ENCODE measurements around the gene UCN3.

Gene UCN3, protein sequence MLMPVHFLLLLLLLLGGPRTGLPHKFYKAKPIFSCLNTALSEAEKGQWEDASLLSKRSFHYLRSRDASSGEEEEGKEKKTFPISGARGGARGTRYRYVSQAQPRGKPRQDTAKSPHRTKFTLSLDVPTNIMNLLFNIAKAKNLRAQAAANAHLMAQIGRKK

DNA sequence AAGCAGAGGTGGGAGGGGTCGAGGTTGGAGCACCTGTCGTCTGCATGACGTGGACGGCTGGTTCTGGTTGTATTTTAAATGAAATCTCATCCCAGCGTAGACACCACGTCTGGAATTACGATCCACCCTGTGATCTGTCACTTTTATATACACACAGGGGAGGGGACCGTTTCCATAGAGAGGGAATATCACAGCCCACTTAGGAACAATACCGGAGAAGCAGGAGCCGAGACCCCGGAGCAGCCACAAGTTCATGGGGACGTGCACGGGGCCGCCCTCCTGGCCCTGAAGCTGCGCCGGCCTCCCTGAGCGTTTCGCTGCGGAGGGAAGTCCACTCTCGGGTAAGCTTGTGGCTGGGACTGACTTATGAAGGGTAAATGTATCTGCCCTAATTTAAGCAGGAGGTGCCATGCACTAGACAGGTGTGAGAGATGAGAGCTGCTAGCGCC is at the start of gene UCN3:
Gene UCN3, plus strand, starts transcription at position 77 of the 449 bp plus-strand sequence. CDS start 8,755 bp downstream, outside the sequence.
- H3K4me3 ChIP-seq (ENCODE audit: low read depth, low read length), result no peak within 1 kb of the TSS
- H3K79me2 ChIP-seq, result no peaks in the 10 kb centered on the region

DNA sequence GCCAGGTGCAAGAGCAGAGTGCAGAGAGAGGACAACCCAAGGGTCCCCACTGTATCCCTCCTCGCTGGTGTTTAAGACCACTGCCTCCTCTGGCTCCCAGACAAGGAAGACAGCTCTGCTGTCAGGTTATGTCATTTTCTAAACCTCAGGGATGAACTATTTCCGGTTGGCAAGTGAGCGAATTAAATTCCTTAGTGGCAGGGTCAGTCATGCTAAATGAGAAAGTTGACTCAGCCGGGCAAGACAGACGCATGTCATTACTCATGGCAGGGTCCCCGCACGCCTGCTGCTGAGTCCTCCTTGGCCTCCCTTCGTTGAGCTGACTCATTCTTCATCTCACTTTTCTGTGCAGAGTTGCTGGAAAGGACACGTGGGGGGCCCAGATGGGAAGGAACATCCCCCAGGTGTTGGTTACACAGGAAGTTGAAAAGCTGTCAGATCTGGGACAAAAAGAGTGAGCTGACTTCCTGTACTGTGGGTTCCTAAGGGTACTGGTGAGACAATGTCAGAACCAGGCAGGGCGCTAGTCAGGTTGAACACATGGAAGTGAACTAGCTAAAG is 47.1 kb upstream of the UCN3 start:
- no peaks in the 10 kb centered on the region for H3K36me3 ChIP-seq (ENCODE audit: control insufficient read depth, insufficient read depth, low read length)
- no peak overlapping the region for H2AFZ ChIP-seq
- no peak overlapping the region for H3K9ac ChIP-seq
- H3K79me2 ChIP-seq, result no peaks in the 10 kb centered on the region
- no peaks in the 10 kb centered on the region for H3K4me1 ChIP-seq
- H3K9me3 ChIP-seq (ENCODE audit: control insufficient read depth, low read length), result no peaks in the 10 kb centered on the region
- no peaks in the 10 kb centered on the region for H3K27me3 ChIP-seq (ENCODE audit: control insufficient read depth, insufficient read depth, low read length)
- no peak overlapping the region for H3K27ac ChIP-seq
- H3K4me3 ChIP-seq (ENCODE audit: low read depth, low read length), result no peak overlapping the region
- TF ChIP-seq, protein P1, sequence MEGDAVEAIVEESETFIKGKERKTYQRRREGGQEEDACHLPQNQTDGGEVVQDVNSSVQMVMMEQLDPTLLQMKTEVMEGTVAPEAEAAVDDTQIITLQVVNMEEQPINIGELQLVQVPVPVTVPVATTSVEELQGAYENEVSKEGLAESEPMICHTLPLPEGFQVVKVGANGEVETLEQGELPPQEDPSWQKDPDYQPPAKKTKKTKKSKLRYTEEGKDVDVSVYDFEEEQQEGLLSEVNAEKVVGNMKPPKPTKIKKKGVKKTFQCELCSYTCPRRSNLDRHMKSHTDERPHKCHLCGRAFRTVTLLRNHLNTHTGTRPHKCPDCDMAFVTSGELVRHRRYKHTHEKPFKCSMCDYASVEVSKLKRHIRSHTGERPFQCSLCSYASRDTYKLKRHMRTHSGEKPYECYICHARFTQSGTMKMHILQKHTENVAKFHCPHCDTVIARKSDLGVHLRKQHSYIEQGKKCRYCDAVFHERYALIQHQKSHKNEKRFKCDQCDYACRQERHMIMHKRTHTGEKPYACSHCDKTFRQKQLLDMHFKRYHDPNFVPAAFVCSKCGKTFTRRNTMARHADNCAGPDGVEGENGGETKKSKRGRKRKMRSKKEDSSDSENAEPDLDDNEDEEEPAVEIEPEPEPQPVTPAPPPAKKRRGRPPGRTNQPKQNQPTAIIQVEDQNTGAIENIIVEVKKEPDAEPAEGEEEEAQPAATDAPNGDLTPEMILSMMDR (IDR thresholded peaks at IDR 0.05), result no peak
- no peak overlapping the region for H3K4me2 ChIP-seq (ENCODE audit: low read length)

More for the DNA sequence above, at the start of gene UCN3:
- no peaks in the 10 kb centered on the region for H3K9me3 ChIP-seq (ENCODE audit: control insufficient read depth, low read length)
- no peaks in the 10 kb centered on the region for H3K27me3 ChIP-seq (ENCODE audit: control insufficient read depth, insufficient read depth, low read length)
- no peak within 1 kb of the TSS for H2AFZ ChIP-seq
- TF ChIP-seq, protein P1 (IDR thresholded peaks at IDR 0.05), result no peak
- no peak within 1 kb of the TSS for H3K27ac ChIP-seq
- H3K36me3 ChIP-seq (ENCODE audit: control insufficient read depth, insufficient read depth, low read length), result no peaks in the 10 kb centered on the region
- no peaks in the 10 kb centered on the region for H3K4me1 ChIP-seq
- H3K4me2 ChIP-seq (ENCODE audit: low read length), result peak within 1 kb of the TSS; percentile 33
- no peak within 1 kb of the TSS for H3K9ac ChIP-seq

DNA sequence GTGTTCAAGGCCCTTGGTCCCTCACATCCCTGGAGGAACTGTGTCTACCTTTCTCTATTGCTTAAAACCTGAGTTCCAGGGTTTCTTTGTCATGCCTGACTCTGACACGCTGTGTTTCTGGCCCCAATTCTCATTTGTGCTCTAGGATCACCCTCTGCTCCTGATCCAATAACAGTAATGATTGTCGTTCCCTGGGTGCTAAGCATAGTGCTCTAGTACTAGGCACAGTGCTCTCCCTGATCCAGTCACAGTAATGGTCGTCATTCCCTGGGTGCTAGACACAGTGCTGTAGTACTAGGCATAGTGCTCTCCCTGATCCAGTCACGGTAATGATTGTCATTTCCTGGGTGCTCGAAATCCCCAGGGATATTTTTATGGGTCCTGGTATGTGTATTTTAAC is 46.6 kb upstream of the UCN3 start:
- TF ChIP-seq, protein P1 (IDR thresholded peaks at IDR 0.05), result no peak
- no peaks in the 10 kb centered on the region for H3K27me3 ChIP-seq (ENCODE audit: control insufficient read depth, insufficient read depth, low read length)
- H3K9me3 ChIP-seq (ENCODE audit: control insufficient read depth, low read length), result no peaks in the 10 kb centered on the region
- no peak overlapping the region for H3K9ac ChIP-seq
- no peaks in the 10 kb centered on the region for H3K4me1 ChIP-seq
- H3K79me2 ChIP-seq, result no peaks in the 10 kb centered on the region
- H2AFZ ChIP-seq, result no peak overlapping the region
- no peak overlapping the region for H3K4me3 ChIP-seq (ENCODE audit: low read depth, low read length)
- H3K36me3 ChIP-seq (ENCODE audit: control insufficient read depth, insufficient read depth, low read length), result no peaks in the 10 kb centered on the region
- no peak overlapping the region for H3K4me2 ChIP-seq (ENCODE audit: low read length)
- no peak overlapping the region for H3K27ac ChIP-seq

DNA sequence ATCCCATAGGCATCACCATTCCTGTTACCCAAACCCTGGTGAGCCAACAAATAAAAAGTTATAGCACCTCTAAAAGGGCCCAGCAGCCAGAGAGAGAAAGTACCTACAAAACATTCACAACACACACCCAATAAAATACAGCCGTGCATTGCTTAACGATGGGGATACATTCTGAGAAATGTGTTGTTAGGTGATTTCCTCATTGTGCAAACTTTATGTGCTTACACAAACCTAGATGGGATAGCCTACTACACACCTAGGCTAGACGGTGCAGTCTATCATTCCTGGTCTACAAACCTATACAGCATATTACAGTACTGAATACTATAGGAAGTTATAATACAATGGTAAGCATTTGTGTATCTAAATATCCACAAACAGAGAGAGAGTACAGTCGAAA is 44.9 kb upstream of the UCN3 start:
- TF ChIP-seq, protein P1 (IDR thresholded peaks at IDR 0.05), result no peak

DNA sequence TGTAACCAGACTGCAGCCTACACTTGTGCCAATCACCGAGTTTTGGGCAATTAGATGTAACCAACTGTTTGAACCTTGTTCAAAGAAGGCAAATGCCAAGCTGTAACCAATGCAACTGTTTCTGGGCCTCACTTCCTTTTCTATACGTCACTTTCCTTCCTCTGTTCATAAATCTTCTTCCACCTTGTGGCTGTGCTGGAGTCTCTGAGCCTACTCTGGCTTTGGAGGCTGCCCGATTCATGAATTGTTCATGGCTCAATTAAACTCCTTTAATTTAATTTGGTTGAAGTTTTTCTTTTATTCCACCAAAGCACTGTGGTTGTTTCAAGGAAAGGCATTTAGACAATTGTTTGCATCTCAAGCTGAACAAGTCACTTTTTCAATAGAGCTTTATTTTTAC is 43.5 kb upstream of the UCN3 start:
- H3K4me3 ChIP-seq (ENCODE audit: low read depth, low read length), result no peak overlapping the region
- H3K4me1 ChIP-seq, result no peaks in the 10 kb centered on the region
- no peaks in the 10 kb centered on the region for H3K27me3 ChIP-seq (ENCODE audit: control insufficient read depth, insufficient read depth, low read length)
- H3K36me3 ChIP-seq (ENCODE audit: control insufficient read depth, insufficient read depth, low read length), result no peaks in the 10 kb centered on the region
- H3K27ac ChIP-seq, result no peak overlapping the region
- no peaks in the 10 kb centered on the region for H3K9me3 ChIP-seq (ENCODE audit: control insufficient read depth, low read length)
- H3K79me2 ChIP-seq, result no peaks in the 10 kb centered on the region
- no peak overlapping the region for H3K9ac ChIP-seq
- TF ChIP-seq, protein P1 (IDR thresholded peaks at IDR 0.05), result no peak
- no peak overlapping the region for H2AFZ ChIP-seq
- no peak overlapping the region for H3K4me2 ChIP-seq (ENCODE audit: low read length)

More for the DNA sequence above, 44.9 kb upstream of the UCN3 start:
- Histone ChIP-seq H3K27ac (no peak overlapping the region), H3K4me3 (ENCODE audit: low read depth, low read length) (no peak overlapping the region), H3K79me2 (no peaks in the 10 kb centered on the region), H3K9ac (no peak overlapping the region), H3K4me2 (ENCODE audit: low read length) (no peak overlapping the region), H3K4me1 (no peaks in the 10 kb centered on the region), H3K27me3 (ENCODE audit: control insufficient read depth, insufficient read depth, low read length) (no peaks in the 10 kb centered on the region), H3K9me3 (ENCODE audit: control insufficient read depth, low read length) (no peaks in the 10 kb centered on the region), H2AFZ (no peak overlapping the region), H3K36me3 (ENCODE audit: control insufficient read depth, insufficient read depth, low read length) (no peaks in the 10 kb centered on the region)

Data from parathyroid adenoma (tissue), 2 donors.